Glutamatergic neuron (in vitro differentiated cells): ENCODE results near the gene ATP8A2. TPM values are rescaled to one million over a fixed set of nuclear protein-coding genes. Genes with fewer than 3 reads are reported as not detected.
A peak's percentile ranks its signal among the peaks of the same experiment; 100 is the strongest.

Experiments
- DNase-seq: peaks from one replicate; pipeline ENCODE4 v3.0.0; 2022
- H3K27ac Mint-ChIP-seq: one replicate; pipeline ENCODE4 v1.8.0; 2020; ENCODE audit warnings: mild to moderate bottlenecking, mixed read lengths, inconsistent platforms; ENCODE audit not compliant: unreplicated experiment
- H3K27me3 Mint-ChIP-seq: one replicate; pipeline ENCODE4 v1.8.0; 2020; ENCODE audit warnings: mild to moderate bottlenecking, moderate library complexity, mixed read lengths, inconsistent platforms; ENCODE audit not compliant: unreplicated experiment
- H3K36me3 Mint-ChIP-seq: one replicate; pipeline ENCODE4 v1.8.0; 2020; ENCODE audit warnings: mild to moderate bottlenecking, mixed read lengths, inconsistent platforms; ENCODE audit not compliant: unreplicated experiment
- H3K4me1 Mint-ChIP-seq: one replicate; pipeline ENCODE4 v1.8.0; 2020; ENCODE audit warnings: mild to moderate bottlenecking, low read depth, mixed read lengths, inconsistent platforms; ENCODE audit not compliant: unreplicated experiment
- H3K4me3 Mint-ChIP-seq: one replicate; pipeline ENCODE4 v1.8.0; 2020; ENCODE audit warnings: mild to moderate bottlenecking, mixed read lengths, inconsistent platforms; ENCODE audit not compliant: unreplicated experiment
- H3K9me3 Mint-ChIP-seq: one replicate; pipeline ENCODE4 v1.8.0; 2020; ENCODE audit warnings: mild to moderate bottlenecking, moderate library complexity, mixed read lengths, inconsistent platforms; ENCODE audit not compliant: unreplicated experiment
- CTCF ChIP-seq: fragments of 200-600 bp; sonication (generic); IDR thresholded peaks from one replicate; pipeline ENCODE4 v1.5.0; 2021; ENCODE audit not compliant: partially characterized antibody, unreplicated experiment
- total RNA-seq: library from RNA; stranded (reverse); fragmentation: NEBNext Ultra II Directional; extraction: Animal tissue kit (Norgen Biotek cat#: 25700); gene quantifications from one replicate; pipeline ENCODE4 v1.2.1, GENCODE V29; 2021; ENCODE audit not compliant: unreplicated experiment

The ATP8A2 gene
- total RNA-seq, 1 donor from 2014 or later: 70.1 TPM

GRCh38 chr13:25979371-25979770, 607.6 kb downstream of the ATP8A2 start:
- no peak for TF ChIP-seq CTCF
- Mint-ChIP-seq H3K4me1 (peaks cover 32% of the 10 kb centered on the region), H3K4me3 (no peak overlapping the region), H3K36me3 (no peaks in the 10 kb centered on the region), H3K27ac (peak overlapping the region; percentile 25), H3K27me3 (peaks cover 9% of the 10 kb centered on the region), H3K9me3 (peaks cover 11% of the 10 kb centered on the region)
- no peak for DNase-seq

GRCh38 chr13:25980255-25980654, 608.5 kb downstream of the ATP8A2 start:
- H3K36me3 Mint-ChIP-seq: no peaks in the 10 kb centered on the region
- peaks cover 2% of the 10 kb centered on the region for H3K27me3 Mint-ChIP-seq
- peaks cover 5% of the 10 kb centered on the region for H3K9me3 Mint-ChIP-seq
- H3K27ac Mint-ChIP-seq: no peak overlapping the region
- no peak overlapping the region for H3K4me3 Mint-ChIP-seq
- DNase-seq: no peak
- no peak for TF ChIP-seq CTCF
- peaks cover 24% of the 10 kb centered on the region for H3K4me1 Mint-ChIP-seq

- no peak overlapping the region for H3K4me3 Mint-ChIP-seq
- no peak overlapping the region for H3K27ac Mint-ChIP-seq
- no peak for TF ChIP-seq CTCF
- H3K36me3 Mint-ChIP-seq: no peaks in the 10 kb centered on the region
- peaks cover 3% of the 10 kb centered on the region for H3K9me3 Mint-ChIP-seq
- peaks cover 2% of the 10 kb centered on the region for H3K27me3 Mint-ChIP-seq
- no peak for DNase-seq
- H3K4me1 Mint-ChIP-seq: peaks cover 21% of the 10 kb centered on the region
Observed at GRCh38 chr13:25981060-25981459, 609.3 kb downstream of the ATP8A2 start.

GRCh38 chr13:25982907-25983306, 611.1 kb downstream of the ATP8A2 start:
- no peak overlapping the region for H3K27ac Mint-ChIP-seq
- peaks cover 2% of the 10 kb centered on the region for H3K27me3 Mint-ChIP-seq
- H3K9me3 Mint-ChIP-seq: no peaks in the 10 kb centered on the region
- no peak overlapping the region for H3K4me3 Mint-ChIP-seq
- H3K36me3 Mint-ChIP-seq: no peaks in the 10 kb centered on the region
- no peak for DNase-seq
- H3K4me1 Mint-ChIP-seq: peaks cover 9% of the 10 kb centered on the region
- TF ChIP-seq CTCF: no peak

- Mint-ChIP-seq H3K36me3 (no peaks in the 10 kb centered on the region), H3K27ac (no peak overlapping the region), H3K4me3 (no peak overlapping the region), H3K9me3 (no peaks in the 10 kb centered on the region), H3K4me1 (peaks cover 4% of the 10 kb centered on the region), H3K27me3 (peaks cover 1% of the 10 kb centered on the region)
- TF ChIP-seq CTCF: no peak
- no peak for DNase-seq
Observed at GRCh38 chr13:25987987-25988386, 616.2 kb downstream of the ATP8A2 start.
